Urinary bladder (tissue), 4 donors: ENCODE results near the gene MLST8. TPM values are rescaled to one million over a fixed set of nuclear protein-coding genes. Genes with fewer than 3 reads are reported as not detected.
"Not testable (repeated sequence)": the region's sequence is repeated elsewhere in the genome, so short reads cannot be mapped to it uniquely, and the experiment has no call there.

Experiments used
- DNase-seq: peaks from one replicate; pipeline ENCODE4 v3.0.0-alpha.2; 2015; ENCODE audit errors: extremely low spot score
- H3K27ac ChIP-seq: one replicate; pipeline ENCODE4 v1.5.1; 2013; ENCODE audit warnings: low read depth, mild to moderate bottlenecking, moderate library complexity
- H3K36me3 ChIP-seq: one replicate; pipeline ENCODE4 v1.6.1; 2013; ENCODE audit warnings: mild to moderate bottlenecking, moderate library complexity; ENCODE audit not compliant: insufficient read depth
- H3K4me1 ChIP-seq: one replicate; pipeline ENCODE4 v1.6.1; 2013; ENCODE audit warnings: mild to moderate bottlenecking, moderate library complexity; ENCODE audit not compliant: insufficient read depth
- H3K4me3 ChIP-seq: one replicate; pipeline ENCODE4 v1.5.1; 2013; ENCODE audit warnings: low read depth, low read length
- WGBS: extraction: QIAGEN DNeasy Blood & Tissue Kit; methylation state at CpG from one replicate; pipeline ENCODE4 v1.1.7; 2013; 5-methylcytosine and 5-hydroxymethylcytosine counted together
- polyA plus RNA-seq: library from polyadenylated mRNA; stranded (reverse); fragments of 200-250 nt; gene quantifications from one replicate; pipeline ENCODE4 v1.2.3, GENCODE V29; 2013
- total RNA-seq: library from RNA; depleted of rRNA; stranded (reverse); fragments of >200 nt; gene quantifications from one replicate; pipeline ENCODE4 v1.2.3, GENCODE V29; 2014
- donor health status: healthy with polysubstance abuse.
- donor health status: healthy.

MLST8 gene
- total and polyA plus RNA-seq, 2 donors = 9.3 to 50.4 TPM

DNA sequence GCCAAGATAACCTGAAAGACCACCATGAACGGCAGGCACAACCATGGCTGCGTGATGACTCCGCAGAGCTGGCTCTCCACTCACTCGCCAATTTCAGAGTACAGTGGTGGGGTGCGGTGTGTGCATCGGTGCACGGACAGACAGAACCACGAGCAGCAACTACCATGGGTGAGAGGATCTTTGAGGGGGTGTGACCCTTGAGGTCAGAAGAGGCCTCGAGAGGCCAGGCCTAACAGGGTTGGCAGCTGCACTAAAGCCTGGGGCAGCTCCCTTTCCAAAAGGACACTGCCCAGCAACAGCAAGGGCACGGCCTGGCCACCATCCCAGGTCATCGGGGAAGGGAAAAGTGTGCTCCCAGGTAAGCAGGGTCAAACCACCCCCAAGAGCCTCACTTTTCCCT lies 48.0 kb downstream of the MLST8 start:
- peaks cover 3% of the 10 kb centered on the region for H3K4me1 ChIP-seq
- no peak overlapping the region for H3K4me3 ChIP-seq
- H3K27ac ChIP-seq = no peak overlapping the region
- no peak for DNase-seq
- H3K36me3 ChIP-seq = peaks cover 7% of the 10 kb centered on the region
- 84% methylated on average over 11 of the region's 11 CpGs for WGBS

DNA sequence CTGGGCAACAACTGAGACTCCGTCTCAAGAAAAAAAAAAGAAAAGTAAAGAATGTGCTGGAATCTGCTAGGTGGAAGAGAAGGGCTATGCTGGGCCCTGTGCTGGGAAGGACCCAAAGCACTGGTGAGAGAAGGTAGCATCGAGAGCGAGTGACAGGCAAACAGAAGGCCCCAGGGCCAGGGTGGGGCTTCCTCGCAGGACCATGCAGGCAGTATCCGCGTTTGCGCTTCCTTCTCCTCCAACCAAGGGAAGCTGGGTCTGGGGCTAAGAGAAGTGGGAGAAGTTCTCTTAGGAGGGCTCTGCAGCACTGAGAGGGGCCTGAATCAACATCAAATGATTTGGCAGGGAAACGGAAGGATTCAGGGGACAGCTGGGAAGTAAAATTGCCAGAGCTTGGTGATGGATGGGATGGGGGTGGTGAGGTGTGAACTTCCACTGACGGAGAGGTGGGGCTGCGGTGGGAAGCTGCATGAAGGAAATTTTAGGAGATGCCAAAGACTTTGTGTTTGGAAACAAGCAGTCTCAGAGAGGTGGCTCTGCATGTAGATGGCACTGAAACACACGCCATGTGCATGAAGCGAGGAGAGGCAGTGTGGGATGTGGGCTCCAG lies 51.4 kb downstream of the MLST8 start:
- no peak overlapping the region for H3K4me3 ChIP-seq
- H3K27ac ChIP-seq = no peak overlapping the region
- DNase-seq = no peak
- H3K4me1 ChIP-seq = no peaks in the 10 kb centered on the region
- 92% methylated on average over 12 of the region's 12 CpGs for WGBS
- peaks cover 9% of the 10 kb centered on the region for H3K36me3 ChIP-seq

DNA sequence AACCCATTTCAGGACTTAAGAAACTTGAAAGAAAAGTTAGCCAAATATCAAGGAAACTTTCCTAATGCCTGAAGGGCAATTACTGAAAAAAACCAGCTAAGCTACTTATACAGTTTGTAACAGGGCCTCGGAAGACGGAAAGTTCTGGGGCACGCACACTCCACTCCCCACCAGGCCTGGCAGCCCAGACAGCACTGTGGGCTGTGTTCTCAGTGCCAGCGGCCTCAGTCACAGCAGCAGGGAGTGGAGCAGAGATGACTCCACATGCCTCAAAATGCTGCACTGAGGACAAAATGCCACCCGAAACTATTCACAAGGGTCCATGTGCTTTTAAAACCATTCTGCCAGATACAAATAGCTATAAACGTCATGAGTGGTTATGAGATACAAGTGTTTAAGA lies 52.5 kb downstream of the MLST8 start:
- Histone ChIP-seq H3K36me3 (peaks cover 11% of the 10 kb centered on the region), H3K27ac (no peak overlapping the region), H3K4me1 (no peaks in the 10 kb centered on the region), H3K4me3 (no peak overlapping the region)
- no peak for DNase-seq
- WGBS = 91% methylated on average over 6 of the region's 6 CpGs

GRCh38 chr16:2258530-2258929 lies 53.3 kb downstream of the MLST8 start:
- not testable (repeated sequence) for H3K4me1 ChIP-seq, H3K4me3 ChIP-seq, H3K27ac ChIP-seq, DNase-seq
- 95% methylated on average over 7 of the region's 7 CpGs for WGBS
- peaks cover 13% of the 10 kb centered on the region for H3K36me3 ChIP-seq

Other genes starting within 250 kb of the MLST8 start
- 71.2 TPM for gene NDUFB10, start 245.9 kb upstream of the MLST8 start, total RNA-seq
- 308 TPM for gene NDUFB10, start 245.9 kb upstream of the MLST8 start, polyA plus RNA-seq
- 888 TPM for gene RPS2, start 240.6 kb upstream of the MLST8 start, total RNA-seq
- gene RPS2, start 240.6 kb upstream of the MLST8 start, polyA plus RNA-seq = 3,347 TPM
- not detected for gene RNF151, start 238.6 kb upstream of the MLST8 start, total RNA-seq
- gene RNF151, start 238.6 kb upstream of the MLST8 start, polyA plus RNA-seq = not detected
- gene TBL3, start 233.4 kb upstream of the MLST8 start, total RNA-seq = 10.9 TPM
- 50.6 TPM for gene TBL3, start 233.4 kb upstream of the MLST8 start, polyA plus RNA-seq
- gene NOXO1, start 224.0 kb upstream of the MLST8 start, total RNA-seq = not detected
- gene NOXO1, start 224.0 kb upstream of the MLST8 start, polyA plus RNA-seq = 0.16 TPM
- 7.7 TPM for gene GFER, start 221.3 kb upstream of the MLST8 start, total RNA-seq
- gene GFER, start 221.3 kb upstream of the MLST8 start, polyA plus RNA-seq = 27.8 TPM
- 2.0 TPM for gene SYNGR3, start 215.5 kb upstream of the MLST8 start, total RNA-seq
- gene SYNGR3, start 215.5 kb upstream of the MLST8 start, polyA plus RNA-seq = 1.8 TPM
- gene ZNF598, start 195.6 kb upstream of the MLST8 start, total RNA-seq = 6.3 TPM
- 38.4 TPM for gene ZNF598, start 195.6 kb upstream of the MLST8 start, polyA plus RNA-seq
- gene NPW, start 185.7 kb upstream of the MLST8 start, total RNA-seq = not detected
- gene NPW, start 185.7 kb upstream of the MLST8 start, polyA plus RNA-seq = 0.08 TPM
- 25.9 TPM for gene NHERF2, start 178.6 kb upstream of the MLST8 start, total RNA-seq
- gene NHERF2, start 178.6 kb upstream of the MLST8 start, polyA plus RNA-seq = 111 TPM
- 13.7 TPM for gene NTHL1, start 157.6 kb upstream of the MLST8 start, total RNA-seq
- 28.5 TPM for gene NTHL1, start 157.6 kb upstream of the MLST8 start, polyA plus RNA-seq
- gene TSC2, start 157.5 kb upstream of the MLST8 start, total RNA-seq = 50.2 TPM
- 55.9 TPM for gene TSC2, start 157.5 kb upstream of the MLST8 start, polyA plus RNA-seq
- gene PKD1, start 69.6 kb upstream of the MLST8 start, total RNA-seq = 79.5 TPM
- 197 TPM for gene PKD1, start 69.6 kb upstream of the MLST8 start, polyA plus RNA-seq
- 0.63 TPM for gene RAB26, start 56.8 kb upstream of the MLST8 start, total RNA-seq
- 0.63 TPM for gene RAB26, start 56.8 kb upstream of the MLST8 start, polyA plus RNA-seq
- gene TRAF7, start 49.7 kb upstream of the MLST8 start, total RNA-seq = 21.9 TPM
- 57.0 TPM for gene TRAF7, start 49.7 kb upstream of the MLST8 start, polyA plus RNA-seq
- gene CASKIN1, start 8.8 kb upstream of the MLST8 start, total RNA-seq = 0.69 TPM
- 0.48 TPM for gene CASKIN1, start 8.8 kb upstream of the MLST8 start, polyA plus RNA-seq
- 4.0 TPM for gene BRICD5, start 5.4 kb downstream of the MLST8 start, total RNA-seq
- gene BRICD5, start 5.4 kb downstream of the MLST8 start, polyA plus RNA-seq = 5.0 TPM
- 4.8 TPM for gene PGP, start 9.4 kb downstream of the MLST8 start, total RNA-seq
- gene PGP, start 9.4 kb downstream of the MLST8 start, polyA plus RNA-seq = 10.5 TPM
- 14.0 TPM for gene E4F1, start 18.1 kb downstream of the MLST8 start, total RNA-seq
- gene E4F1, start 18.1 kb downstream of the MLST8 start, polyA plus RNA-seq = 27.5 TPM
- gene DNASE1L2, start 31.0 kb downstream of the MLST8 start, total RNA-seq = 0.74 TPM
- 0.77 TPM for gene DNASE1L2, start 31.0 kb downstream of the MLST8 start, polyA plus RNA-seq
- 16.6 TPM for gene ECI1, start 46.1 kb downstream of the MLST8 start, total RNA-seq
- gene ECI1, start 46.1 kb downstream of the MLST8 start, polyA plus RNA-seq = 93.2 TPM
- gene RNPS1, start 62.7 kb downstream of the MLST8 start, total RNA-seq = 47.5 TPM
- gene RNPS1, start 62.7 kb downstream of the MLST8 start, polyA plus RNA-seq = 188 TPM
- 5.5 TPM for gene ABCA3, start 135.3 kb downstream of the MLST8 start, total RNA-seq
- gene ABCA3, start 135.3 kb downstream of the MLST8 start, polyA plus RNA-seq = 8.3 TPM
- 9.6 TPM for gene CCNF, start 224.0 kb downstream of the MLST8 start, total RNA-seq
- gene CCNF, start 224.0 kb downstream of the MLST8 start, polyA plus RNA-seq = 2.2 TPM